Uterus (tissue), 4 donors: ENCODE data around the gene PLCL2. TPM values are rescaled to one million over a fixed set of nuclear protein-coding genes. Genes with fewer than 3 reads are reported as not detected.

Experiments used
- DNase-seq, 2 donors: peaks; one replicate each; pipeline ENCODE4 v3.0.0-alpha.2; 2019 to 2020
- H3K27ac ChIP-seq, 2 donors: fragments of 200-600 bp; sonication (generic); 1 replicate in 1 of 2; 2 replicates in 1 of 2; pipeline ENCODE4 v1.5.1; 2016 to 2018
- H3K27me3 ChIP-seq, 2 donors: fragments of 200-600 bp; sonication (generic); one replicate each; pipeline ENCODE4 v1.5.1; 2018 to 2019; ENCODE audit warnings: control low read depth in 1 of 2
- H3K36me3 ChIP-seq, 2 donors: fragments of 200-600 bp; sonication (generic); one replicate each; pipeline ENCODE4 v1.5.1; 2019; ENCODE audit warnings: control low read depth in 1 of 2
- H3K4me1 ChIP-seq, 2 donors: fragments of 200-600 bp; sonication (generic); one replicate each; pipeline ENCODE4 v1.5.1; 2018 to 2019; ENCODE audit warnings: control low read depth in 1 of 2
- H3K4me3 ChIP-seq, 2 donors: fragments of 200-600 bp; sonication (generic); 1 replicate in 1 of 2; 2 replicates in 1 of 2; pipeline ENCODE4 v1.5.1; 2018 to 2019; ENCODE audit warnings: mild to moderate bottlenecking in 1 of 2
- H3K9me3 ChIP-seq, 2 donors: fragments of 200-600 bp; sonication (generic); one replicate each; pipeline ENCODE4 v1.5.1; 2019; ENCODE audit warnings: control low read depth in 1 of 2
- CTCF ChIP-seq, 4 experiments: fragments of 200-600 bp in 2 of 4; fragments of 450-650 bp in 2 of 4; sonication (generic) in 2 of 4; IDR thresholded peaks; one replicate each; pipeline ENCODE4 v1.5.1; 2016 to 2019; ENCODE audit warnings: antibody characterized with exemption in 4 of 4, mild to moderate bottlenecking in 2 of 4, moderate library complexity in 1 of 4
- POLR2A ChIP-seq, 2 donors: fragments of 450-650 bp; IDR thresholded peaks; one replicate each; pipeline ENCODE4 v1.6.1; 2016; ENCODE audit warnings: antibody characterized with exemption in 2 of 2, mild to moderate bottlenecking in 1 of 2, moderate library complexity in 1 of 2
- intact Hi-C: fragments of 100-400 bp; cut with DNase I; formaldehyde crosslinking; loops from one replicate; pipeline ENCODE4 v1.15.1; 2023; ENCODE audit warnings: low total_unique reads
- total RNA-seq, 4 donors: library from RNA; depleted of rRNA in 3 of 4; stranded (reverse); fragments of >200 nt in 3 of 4; gene quantifications; one replicate each; pipeline versions ENCODE4 v1.1.0 to v1.2.4, GENCODE V29; 2014 to 2023
- donor health status: DM: yes; HTN: yes; CAD: no.

The PLCL2 gene
- total RNA-seq, 4 donors from 2014 or later = 9.7 to 63.0 (median 19.5) TPM

GRCh38 chr3:16871915-16872842 lies 12.6 kb upstream of the PLCL2 start:
- Histone ChIP-seq H3K27ac (no peak overlapping the region), H3K27me3 (no peaks in the 10 kb centered on the region), H3K4me3 (no peak overlapping the region), H3K4me1 (no peaks in the 10 kb centered on the region), H3K36me3 (no peaks in the 10 kb centered on the region), H3K9me3 (no peaks in the 10 kb centered on the region)
- TF ChIP-seq CTCF (IDR thresholded peaks at IDR 0.05) = no peak
- TF ChIP-seq POLR2A (IDR thresholded peaks at IDR 0.05) = no peak
- intact Hi-C loops = no loop called here
- DNase-seq = no peak

- Histone ChIP-seq H3K27ac (peak overlapping the region in 1 of 2 donors; percentile 69), H3K27me3 (no peaks in the 10 kb centered on the region), H3K4me3 (no peak overlapping the region), H3K9me3 (no peaks in the 10 kb centered on the region), H3K36me3 (no peaks in the 10 kb centered on the region), H3K4me1 (no peaks in the 10 kb centered on the region)
- TF ChIP-seq CTCF (IDR thresholded peaks at IDR 0.05) = no peak
- TF ChIP-seq POLR2A (IDR thresholded peaks at IDR 0.05) = no peak
- no peak for DNase-seq
- intact Hi-C loops = no loop called here
Observed at GRCh38 chr3:16873872-16874271, 10.9 kb upstream of the PLCL2 start.

GRCh38 chr3:16875876-16876550 lies 8.7 kb upstream of the PLCL2 start:
- Histone ChIP-seq H3K4me1 (no peaks in the 10 kb centered on the region), H3K4me3 (no peak overlapping the region), H3K36me3 (no peaks in the 10 kb centered on the region), H3K9me3 (no peaks in the 10 kb centered on the region), H3K27me3 (no peaks in the 10 kb centered on the region), H3K27ac (peak overlapping the region; percentile 25 to 69)
- intact Hi-C loops = no loop called here
- DNase-seq = no peak
- TF ChIP-seq POLR2A (IDR thresholded peaks at IDR 0.05) = no peak
- no peak for TF ChIP-seq CTCF (IDR thresholded peaks at IDR 0.05)

- intact Hi-C loops = no loop called here
- Histone ChIP-seq H3K27ac (peak overlapping the region in 1 of 2 donors; percentile 31), H3K36me3 (no peaks in the 10 kb centered on the region), H3K4me3 (no peak overlapping the region), H3K27me3 (no peaks in the 10 kb centered on the region), H3K9me3 (no peaks in the 10 kb centered on the region), H3K4me1 (no peaks in the 10 kb centered on the region)
- no peak for TF ChIP-seq POLR2A (IDR thresholded peaks at IDR 0.05)
- no peak for TF ChIP-seq CTCF (IDR thresholded peaks at IDR 0.05)
- no peak for DNase-seq
Observed at GRCh38 chr3:16877505-16877904, 7.2 kb upstream of the PLCL2 start.

- no peaks in the 10 kb centered on the region for H3K27me3 ChIP-seq
- TF ChIP-seq POLR2A (IDR thresholded peaks at IDR 0.05) (no peak), CTCF (IDR thresholded peaks at IDR 0.05) (no peak)
- intact Hi-C loops = no loop called here
Observed at GRCh38 chr3:16877911-16878310, 6.8 kb upstream of the PLCL2 start.

More at GRCh38 chr3:16877911-16878310, 6.8 kb upstream of the PLCL2 start:
- peak overlapping the region in 1 of 2 donors; percentile 31 for H3K27ac ChIP-seq
- no peaks in the 10 kb centered on the region for H3K4me1 ChIP-seq
- no peaks in the 10 kb centered on the region for H3K36me3 ChIP-seq
- no peak for DNase-seq
- H3K9me3 ChIP-seq = no peaks in the 10 kb centered on the region
- no peak overlapping the region for H3K4me3 ChIP-seq
